K562 treated with DMSO at 1 percent for 48 hours (cell line): Measurements from ENCODE around the gene LIN28B. TPM values are rescaled to one million over a fixed set of nuclear protein-coding genes. Genes with fewer than 3 reads are reported as not detected.

Experiments
- total RNA-seq: library from RNA; unstranded; fragments of 300-600 nt; gene quantifications from 2 replicates; pipeline ENCODE4 v1.2.3, GENCODE V29; 2022; ENCODE audit warnings: low replicate concordance; ENCODE audit errors: extremely low read depth

The LIN28B gene
- not detected in 2 replicates for total RNA-seq

GRCh38 chr6:104956731-104957294 is at the start of gene LIN28B:
LIN28B (plus strand) TSS chr6:104957107; CDS start chr6:104957251, 144 bp downstream.

Other genes with a start within 250 kb of the LIN28B start
- not detected in 2 replicates for gene HACE1, start 97.2 kb upstream of the LIN28B start, total RNA-seq
- gene POPDC3, start 222.9 kb downstream of the LIN28B start, total RNA-seq = not detected in 2 replicates